ENCODE measurements around the gene LCN6. TPM values are rescaled to one million over a fixed set of nuclear protein-coding genes. Genes with fewer than 3 reads are reported as not detected.
A peak's percentile ranks its signal among the peaks of the same experiment; 100 is the strongest.

Gene LCN6
- total and polyA plus RNA-seq, 2 of the 4 experiments (the other 2 are of a cell fraction): not detected

DNA sequence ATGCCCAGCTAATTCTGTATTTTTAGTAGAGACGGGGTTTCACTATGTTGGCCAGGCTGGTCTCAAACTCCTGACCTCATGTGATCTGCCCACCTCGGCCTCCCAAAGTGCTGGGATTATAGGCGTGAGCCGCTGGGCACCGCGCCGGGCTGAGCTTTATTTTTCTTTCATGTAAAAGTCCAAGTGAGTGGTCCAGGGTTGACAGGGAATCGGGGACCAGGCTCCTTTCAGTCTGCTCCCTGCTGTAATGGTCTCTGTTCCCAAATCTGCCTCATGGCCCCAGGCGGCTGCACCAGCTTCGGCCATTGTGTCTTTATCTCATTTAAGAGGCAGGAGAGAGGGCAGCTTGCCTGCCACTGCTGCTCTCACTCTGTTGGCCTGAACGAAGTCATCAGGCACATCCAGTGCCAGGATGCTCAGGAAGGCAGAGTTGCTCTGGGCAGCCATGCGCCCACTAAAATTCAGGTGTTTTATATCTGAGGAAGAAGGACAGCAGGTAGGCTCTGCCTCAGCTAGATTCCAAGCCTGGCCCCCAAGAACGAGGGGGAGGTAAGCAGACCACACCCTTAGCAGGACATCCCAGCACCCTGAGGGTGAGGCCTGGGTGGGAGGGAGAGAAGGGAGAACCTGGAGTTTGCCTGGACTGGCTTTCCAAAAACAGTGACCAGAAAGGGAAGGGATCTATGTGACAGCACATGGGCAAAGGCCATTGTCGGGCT lies 46.1 kb upstream of the LCN6 start:
- H4K91ac ChIP-seq (ENCODE audit: insufficient read depth, low read depth, low read length): no peak overlapping the region
- peaks cover 14% of the 10 kb centered on the region for H3K27me3 ChIP-seq (ENCODE audit: control insufficient read depth, insufficient read depth, low read length)
- no peak overlapping the region for H3K27ac ChIP-seq (ENCODE audit: insufficient read depth, low read length)
- POLR2A ChIA-PET (ENCODE audit: unreplicated experiment): no interaction called here
- no peak for DNase-seq
- H3K9me3 ChIP-seq (ENCODE audit: control insufficient read depth, insufficient read depth, low read length): no peaks in the 10 kb centered on the region
- H4K5ac ChIP-seq (ENCODE audit: low read depth, low read length): no peak overlapping the region
- H4K20me1 ChIP-seq (ENCODE audit: insufficient read depth, low read length): peaks cover 14% of the 10 kb centered on the region
- 90% methylated on average over 3 of the region's 14 CpGs; no CpG with 5 or more reads in 1 of the 2 experiments for WGBS, 2 experiments (ENCODE audit: extremely low coverage in 2 of 2, insufficient read length in 1 of 2)
- in situ Hi-C loops (cut with MboI; ENCODE audit: low sequenced_read_pairs): no loop called here
- no peak overlapping the region for H2BK120ac ChIP-seq (ENCODE audit: low read depth, low read length)
- no peak overlapping the region for H3K18ac ChIP-seq (ENCODE audit: low read depth, low read length)
- no TSS peak for BruUV-seq (replicated peaks)
- no peak overlapping the region for H2BK20ac ChIP-seq (ENCODE audit: low read depth, low read length)
- peaks cover 8% of the 10 kb centered on the region; the same call in 1 of the 2 replicates for H3K36me3 ChIP-seq (ENCODE audit: control insufficient read depth, insufficient read depth, low read length)
- no peak overlapping the region for H2BK5ac ChIP-seq (ENCODE audit: low read depth, low read length, poor library complexity, severe bottlenecking)
- ATAC-seq (ENCODE audit: low read depth): no peak
- H3K23ac ChIP-seq (ENCODE audit: low read depth, low read length): no peak overlapping the region
- dilution Hi-C loops (cut with HindIII; ENCODE audit: low sequenced_read_pairs, unreplicated experiment): no loop called here
- CTCF ChIA-PET: no interaction called here
- H3K4me1 ChIP-seq (ENCODE audit: control insufficient read depth, insufficient read depth, low read length): peaks cover 8% of the 10 kb centered on the region
- no peak overlapping the region for H3K4me3 ChIP-seq (ENCODE audit: insufficient read depth, low read depth, low read length)
- no peak overlapping the region for H2AK5ac ChIP-seq (ENCODE audit: low read depth, low read length)
- no peak overlapping the region for H2BK15ac ChIP-seq (ENCODE audit: low read depth, low read length)
- no peak overlapping the region for H3K14ac ChIP-seq (replicated peaks; ENCODE audit: low read depth, low read length)
- no peak overlapping the region for H3K4ac ChIP-seq (ENCODE audit: low read depth, low read length)
- no peak overlapping the region for H4K8ac ChIP-seq (ENCODE audit: low read depth in 2 of 2, low read length in 2 of 2)
- H2AFZ ChIP-seq (replicated peaks; ENCODE audit: low read length, poor library complexity): peak overlapping the region; percentile 63
- no peaks in the 10 kb centered on the region for H3K9me1 ChIP-seq (ENCODE audit: insufficient read depth, low read length)
- no peak overlapping the region for H3K56ac ChIP-seq (ENCODE audit: extremely low read depth, insufficient read depth, low read length)
- no peak overlapping the region for H3K9ac ChIP-seq (ENCODE audit: low read depth, low read length)
- TF ChIP-seq POLR2A (IDR thresholded peaks at IDR 0.05; ENCODE audit: low read depth, low read length): no peak
- peaks cover 3 to 24% of the 10 kb centered on the region in 2 experiments; a peak in 3 of 4 replicates for H3K79me1 ChIP-seq (ENCODE audit: low read depth in 1 of 2, low read length in 2 of 2)
- H2AK9ac ChIP-seq (replicated peaks; ENCODE audit: low read depth, low read length, poor library complexity): no peak overlapping the region
- intact Hi-C loops (cut with micrococcal nuclease): no loop called here
- H3K4me2 ChIP-seq (ENCODE audit: low read depth, low read length): no peak overlapping the region

All from IMR-90 (cell line).